GM10248 (cell line): ENCODE results near the gene RCOR1.

Source experiments
- CTCF ChIA-PET: fragments of 300-600 bp; sonication (Branson Sonifier 250); formaldehyde crosslinking; extraction: SDS; loops from one replicate; lab custom pipeline; 2021; ENCODE audit warnings: antibody characterized with exemption; lab: Yijun Ruan, JAX
- POLR2A ChIA-PET: fragments of 350-650 bp; sonication (Branson Sonifier 250); formaldehyde crosslinking; extraction: SDS; loops from one replicate; lab custom pipeline; 2020; ENCODE audit warnings: antibody characterized with exemption; lab: Yijun Ruan, JAX
- DNase-seq: peaks from one replicate; pipeline ENCODE4 v3.0.0; 2012; ENCODE audit errors: extremely low spot score
- CTCF ChIP-seq: IDR thresholded peaks from 2 replicates; pipeline ENCODE4 v1.5.1; 2012; ENCODE audit warnings: mild to moderate bottlenecking, low read depth; ENCODE audit errors: extremely low read depth, missing control alignments, control extremely low read depth

Gene RCOR1

GRCh38 chr14:102604183-102604582 is 11.7 kb downstream of the RCOR1 start:
- no peak for TF ChIP-seq CTCF
- ChIA-PET CTCF (interaction anchor here (1.1 to 3.5 kb wide), 4 partner anchors 9 to 20 kb away, joined by 3 to 38 read pairs (median 4); no protein-coding TSS in a partner anchor), POLR2A (no interaction called here)
- no peak for DNase-seq

- ChIA-PET POLR2A (interaction anchor here (0.7 kb wide), 1 partner anchor 50 kb away, joined by 4 read pairs; no protein-coding TSS in a partner anchor), CTCF (interaction anchor here (3.5 kb wide), 1 partner anchor 10 kb away, joined by 38 read pairs; no protein-coding TSS in a partner anchor)
- no peak for TF ChIP-seq CTCF
- no peak for DNase-seq
These were observed 12.6 kb downstream of the RCOR1 start for GRCh38 chr14:102605029-102605428.

- TF ChIP-seq CTCF, result no peak
- ChIA-PET CTCF (interaction anchor here (0.8 to 7.7 kb wide), 4 partner anchors 11 to 245 kb away, joined by 3 to 79 read pairs (median 28); no protein-coding TSS in a partner anchor), POLR2A (interaction anchor here (0.6 to 0.7 kb wide), 2 partner anchors 10 to 13 kb away, joined by 3 to 4 read pairs; no protein-coding TSS in a partner anchor)
- DNase-seq, result peak; percentile 75
These were observed 13.8 kb downstream of the RCOR1 start for GRCh38 chr14:102606296-102606695.

- CTCF ChIA-PET, result interaction anchor here (0.7 to 7.7 kb wide), 5 partner anchors 9 to 37 kb away, joined by 3 to 79 read pairs (median 3); no protein-coding TSS in a partner anchor
- POLR2A ChIA-PET, result interaction anchor here (0.6 to 1.8 kb wide), 2 partner anchors 12 to 47 kb away, joined by 4 read pairs; no protein-coding TSS in a partner anchor
- DNase-seq, result peak; percentile 48
- TF ChIP-seq CTCF, result no peak
These were observed 15.6 kb downstream of the RCOR1 start for GRCh38 chr14:102608064-102608446.

- DNase-seq, result no peak
- ChIA-PET CTCF (interaction anchor here (0.7 to 7.7 kb wide), 9 partner anchors 10 to 87 kb away, joined by 3 to 79 read pairs (median 3); no protein-coding TSS in a partner anchor), POLR2A (interaction anchor here (0.7 to 1.0 kb wide), 2 partner anchors 13 to 20 kb away, joined by 3 read pairs; no protein-coding TSS in a partner anchor)
- no peak for TF ChIP-seq CTCF
These were observed 18.7 kb downstream of the RCOR1 start for GRCh38 chr14:102610968-102611811.

- CTCF ChIA-PET, result interaction anchor here (0.6 to 4.1 kb wide), 6 partner anchors 8 to 78 kb away, joined by 3 to 15 read pairs (median 4); no protein-coding TSS in a partner anchor
- no peak for DNase-seq
- TF ChIP-seq CTCF, result no peak
- POLR2A ChIA-PET, result no interaction called here
These were observed 23.9 kb downstream of the RCOR1 start for GRCh38 chr14:102616318-102616717.
